Mesenchymal stem cell (in vitro differentiated cells and primary cell): ENCODE results near the gene ZSCAN5B. TPM values are rescaled to one million over a fixed set of nuclear protein-coding genes. Genes with fewer than 3 reads are reported as not detected.
"Not testable (repeated sequence)": the region's sequence is repeated elsewhere in the genome, so short reads cannot be mapped to it uniquely, and the experiment has no call there.

Experiments used
- DNase-seq: peaks from one replicate; pipeline ENCODE4 v3.0.0-alpha.2; 2013
- H2AFZ ChIP-seq: one replicate; pipeline ENCODE4 v1.6.1; 2013; ENCODE audit warnings: low read depth, mild to moderate bottlenecking, control low read depth, inconsistent platforms, low read length, moderate library complexity
- H2AK5ac ChIP-seq: 2 replicates; pipeline ENCODE4 v1.6.1; 2013; ENCODE audit warnings: low read length, moderate library complexity, mild to moderate bottlenecking, inconsistent platforms; ENCODE audit not compliant: severe bottlenecking
- H2BK120ac ChIP-seq: one replicate; pipeline ENCODE4 v1.6.1; 2013; ENCODE audit warnings: low read depth, mild to moderate bottlenecking, inconsistent platforms, low read length, moderate library complexity
- H2BK12ac ChIP-seq, 2 experiments: one replicate each; pipeline ENCODE4 v1.6.1; 2013; ENCODE audit warnings: inconsistent platforms in 2 of 2, low read length in 2 of 2, mild to moderate bottlenecking in 2 of 2, moderate library complexity in 2 of 2, control low read depth in 1 of 2
- H2BK15ac ChIP-seq: one replicate; pipeline ENCODE4 v1.6.1; 2013; ENCODE audit warnings: mild to moderate bottlenecking, low read depth, inconsistent platforms; ENCODE audit not compliant: poor library complexity, severe bottlenecking
- H2BK5ac ChIP-seq: 2 replicates; pipeline ENCODE4 v1.6.1; 2013; ENCODE audit warnings: low read depth, mild to moderate bottlenecking, low read length, control low read depth, inconsistent platforms; ENCODE audit not compliant: poor library complexity, severe bottlenecking
- H3K14ac ChIP-seq, 2 experiments: one replicate each; pipeline ENCODE4 v1.6.1; 2013; ENCODE audit warnings: inconsistent platforms in 2 of 2, low read length in 2 of 2, control low read depth in 1 of 2, mild to moderate bottlenecking in 1 of 2, moderate library complexity in 1 of 2
- H3K18ac ChIP-seq, 2 experiments: one replicate each; pipeline ENCODE4 v1.6.1; 2013; ENCODE audit warnings: inconsistent platforms in 2 of 2, low read length in 2 of 2, control low read depth in 1 of 2, low read depth in 1 of 2, mild to moderate bottlenecking in 1 of 2
- H3K23ac ChIP-seq, 2 experiments: one replicate each; pipeline ENCODE4 v1.6.1; 2013; ENCODE audit warnings: inconsistent platforms in 2 of 2, low read length in 2 of 2, mild to moderate bottlenecking in 2 of 2, moderate library complexity in 2 of 2, control low read depth in 1 of 2
- H3K27ac ChIP-seq: 2 replicates; pipeline ENCODE4 v1.5.1; 2013; ENCODE audit warnings: mild to moderate bottlenecking, moderate library complexity, low read length, control low read depth, inconsistent platforms; ENCODE audit not compliant: poor library complexity, severe bottlenecking
- H3K27me3 ChIP-seq, 2 experiments: 2 replicates each; pipeline versions ENCODE4 v1.6.1 to v1.7.0; 2013; ENCODE audit warnings: low read length in 2 of 2, mild to moderate bottlenecking in 2 of 2, moderate library complexity in 2 of 2, control low read depth in 1 of 2, inconsistent platforms in 1 of 2; ENCODE audit not compliant: control insufficient read depth in 1 of 2, insufficient read depth in 1 of 2
- H3K36me3 ChIP-seq, 2 experiments: 2 replicates each; pipeline versions ENCODE4 v1.6.1 to v1.7.0; 2013; ENCODE audit warnings: low read length in 2 of 2, control low read depth in 1 of 2, inconsistent platforms in 1 of 2, low read depth in 1 of 2, mild to moderate bottlenecking in 1 of 2; ENCODE audit not compliant: insufficient read depth in 2 of 2, control insufficient read depth in 1 of 2
- H3K4ac ChIP-seq, 2 experiments: one replicate each; pipeline ENCODE4 v1.6.1; 2013; ENCODE audit warnings: inconsistent platforms in 2 of 2, low read length in 2 of 2, mild to moderate bottlenecking in 2 of 2, moderate library complexity in 2 of 2, control low read depth in 1 of 2, low read depth in 1 of 2
- H3K4me1 ChIP-seq: 2 replicates; pipeline ENCODE4 v1.6.1; 2013; ENCODE audit warnings: low read depth, low read length, control low read depth; ENCODE audit not compliant: control insufficient read depth, insufficient read depth
- H3K4me2 ChIP-seq: 2 replicates; pipeline ENCODE4 v1.6.1; 2013; ENCODE audit warnings: low read length, mild to moderate bottlenecking, inconsistent platforms; ENCODE audit not compliant: poor library complexity, severe bottlenecking
- H3K4me3 ChIP-seq, 2 experiments: 2 replicates each; pipeline versions ENCODE4 v1.5.1 to v1.7.0; 2013; ENCODE audit warnings: low read length in 2 of 2, mild to moderate bottlenecking in 2 of 2, control low read depth in 1 of 2, low read depth in 1 of 2; ENCODE audit not compliant: insufficient read depth in 1 of 2
- H3K79me1 ChIP-seq: replicated peaks from 2 replicates; pipeline ENCODE4 v1.6.1; 2013; ENCODE audit warnings: mild to moderate bottlenecking, control low read depth, low read length, inconsistent platforms; ENCODE audit not compliant: poor library complexity, severe bottlenecking
- H3K9ac ChIP-seq: 2 replicates; pipeline ENCODE4 v1.7.0; 2013; ENCODE audit warnings: mild to moderate bottlenecking, low read length, moderate library complexity
- H3K9me3 ChIP-seq: 2 replicates; pipeline ENCODE4 v1.7.0; 2013; ENCODE audit warnings: mild to moderate bottlenecking, low read length; ENCODE audit not compliant: control insufficient read depth
- H4K8ac ChIP-seq: one replicate; pipeline ENCODE4 v1.6.1; 2013; ENCODE audit warnings: inconsistent platforms, mild to moderate bottlenecking, low read length, moderate library complexity
- H4K91ac ChIP-seq: one replicate; pipeline ENCODE4 v1.6.1; 2013; ENCODE audit warnings: mild to moderate bottlenecking, low read length, inconsistent platforms
- WGBS: methylation state at CpG from one replicate; pipeline ENCODE4 v1.1.7; 2013; ENCODE audit warnings: mixed read lengths; 5-methylcytosine and 5-hydroxymethylcytosine counted together
- polyA plus RNA-seq, 2 experiments: library from polyadenylated mRNA; stranded (reverse); fragments of 200-250 nt; gene quantifications; one replicate each; pipeline ENCODE4 v1.2.3, GENCODE V29; 2013

ZSCAN5B gene, protein sequence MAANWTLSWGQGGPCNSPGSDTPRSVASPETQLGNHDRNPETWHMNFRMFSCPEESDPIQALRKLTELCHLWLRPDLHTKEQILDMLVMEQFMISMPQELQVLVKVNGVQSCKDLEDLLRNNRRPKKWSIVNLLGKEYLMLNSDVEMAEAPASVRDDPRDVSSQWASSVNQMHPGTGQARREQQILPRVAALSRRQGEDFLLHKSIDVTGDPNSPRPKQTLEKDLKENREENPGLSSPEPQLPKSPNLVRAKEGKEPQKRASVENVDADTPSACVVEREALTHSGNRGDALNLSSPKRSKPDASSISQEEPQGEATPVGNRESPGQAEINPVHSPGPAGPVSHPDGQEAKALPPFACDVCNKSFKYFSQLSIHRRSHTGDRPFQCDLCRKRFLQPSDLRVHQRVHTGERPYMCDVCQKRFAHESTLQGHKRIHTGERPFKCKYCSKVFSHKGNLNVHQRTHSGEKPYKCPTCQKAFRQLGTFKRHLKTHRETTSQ
- 0.03 TPM for polyA plus RNA-seq (2013, experiment 1 of 2)
- polyA plus RNA-seq (2013, experiment 2 of 2) = 0.03 TPM

DNA sequence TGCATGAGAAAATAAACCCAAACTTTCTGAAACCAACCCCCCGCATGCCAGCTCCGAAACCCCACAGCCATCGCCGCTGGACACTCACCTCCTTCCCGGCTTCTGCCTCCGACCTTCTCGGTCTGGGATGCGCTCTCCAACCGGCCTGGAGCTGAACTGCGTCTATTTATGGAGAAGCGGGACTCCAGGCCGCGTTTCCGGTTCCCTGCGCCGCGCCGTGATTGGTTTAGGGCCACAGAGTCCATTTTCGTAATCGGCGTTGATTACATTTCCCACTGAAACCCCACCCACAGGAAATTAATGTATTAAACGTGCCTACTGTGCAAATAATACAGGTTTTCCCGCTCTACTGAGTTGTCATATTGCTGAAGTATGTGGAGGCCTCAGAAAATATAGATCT, at the start of gene ZSCAN5B:
Gene ZSCAN5B (minus strand): TSS at position 138 of the 400 bp plus-strand sequence. CDS start 4,731 bp downstream, outside the sequence.
- H3K23ac ChIP-seq, H2BK120ac ChIP-seq, H3K4ac ChIP-seq, H3K4me3 ChIP-seq, H3K27ac ChIP-seq, H3K4me1 ChIP-seq, H2BK5ac ChIP-seq, H3K9me3 ChIP-seq, H3K4me2 ChIP-seq, H3K9ac ChIP-seq, H4K8ac ChIP-seq, H3K18ac ChIP-seq, DNase-seq, H4K91ac ChIP-seq, H2BK12ac ChIP-seq, H2AK5ac ChIP-seq, H2AFZ ChIP-seq, H2BK15ac ChIP-seq, H3K79me1 ChIP-seq, H3K27me3 ChIP-seq, H3K36me3 ChIP-seq, H3K14ac ChIP-seq: not testable (repeated sequence)
- 88% methylated on average over 18 of the region's 23 CpGs for WGBS

DNA sequence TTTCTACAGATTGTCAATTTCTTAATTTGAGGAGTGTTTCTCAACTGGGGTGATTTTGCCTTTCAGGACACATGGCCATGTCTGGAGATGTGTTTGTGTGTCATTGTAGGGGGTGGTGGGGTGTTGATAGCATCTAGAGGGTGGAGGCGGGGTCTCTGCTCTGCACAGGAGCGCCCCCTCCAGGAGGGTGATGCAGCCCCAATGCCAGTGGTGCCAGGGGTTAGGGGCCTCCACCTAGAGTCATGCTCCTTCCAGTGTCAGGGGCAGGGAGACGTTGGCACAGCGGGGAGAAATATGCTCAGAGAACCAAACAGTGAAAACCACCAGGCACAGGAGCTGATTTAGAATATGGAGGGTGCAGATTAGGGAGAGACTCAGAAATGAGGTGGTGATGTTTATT, 48.2 kb upstream of the ZSCAN5B start:
- not testable (repeated sequence) for H2BK12ac ChIP-seq, H3K4me2 ChIP-seq, H2BK15ac ChIP-seq, H2BK5ac ChIP-seq, H4K91ac ChIP-seq, H3K4ac ChIP-seq, H3K9me3 ChIP-seq, H3K4me1 ChIP-seq, H3K23ac ChIP-seq, DNase-seq, H3K4me3 ChIP-seq, H3K9ac ChIP-seq, H4K8ac ChIP-seq, H3K27ac ChIP-seq, H2AK5ac ChIP-seq, H3K36me3 ChIP-seq, H2BK120ac ChIP-seq, H3K18ac ChIP-seq, H2AFZ ChIP-seq, H3K27me3 ChIP-seq, H3K14ac ChIP-seq, H3K79me1 ChIP-seq
- WGBS = 54% methylated on average over 4 of the region's 4 CpGs

DNA sequence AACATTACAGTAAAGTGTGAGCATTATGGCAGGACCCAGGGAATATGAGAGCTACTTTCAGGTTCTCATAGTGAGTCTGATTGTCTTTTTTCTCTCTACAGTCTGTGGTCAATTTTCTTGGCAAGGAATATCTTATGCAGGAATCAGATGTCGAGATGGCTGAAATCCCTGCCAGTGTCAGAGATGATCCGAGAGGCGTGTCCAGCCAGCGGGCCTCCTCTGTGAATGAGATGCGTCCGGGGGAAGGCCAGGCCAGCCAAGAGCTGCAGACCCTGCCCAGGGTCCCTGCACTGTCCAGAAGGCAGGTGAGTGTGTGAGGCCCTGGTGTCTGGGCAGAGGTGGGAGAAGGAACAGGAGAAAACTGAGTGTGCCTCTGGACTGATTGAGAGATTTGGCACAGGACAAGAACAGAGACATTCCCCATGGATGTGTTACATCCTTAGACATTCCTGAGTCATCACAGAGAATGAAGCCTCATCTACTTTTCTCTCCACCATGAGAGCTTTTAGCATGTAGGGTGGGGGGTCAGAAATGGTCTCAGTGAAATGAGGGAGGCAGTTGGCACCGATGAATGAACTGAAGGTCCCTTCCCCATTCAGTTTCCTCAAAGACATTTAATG, 47.6 kb upstream of the ZSCAN5B start:
- Histone ChIP-seq H3K4me2 (no peak overlapping the region), H3K36me3 (no peaks in the 10 kb centered on the region), H3K9ac (peak overlapping the region; percentile 38), H4K8ac (no peak overlapping the region), H2AK5ac (no peak overlapping the region), H3K4ac (no peak overlapping the region), H4K91ac (no peak overlapping the region), H3K9me3 (no peaks in the 10 kb centered on the region), H2BK120ac (no peak overlapping the region), H2BK5ac (no peak overlapping the region), H3K18ac (no peak overlapping the region), H2BK15ac (no peak overlapping the region), H3K27ac (no peak overlapping the region), H3K14ac (no peak overlapping the region), H3K4me3 (peak overlapping the region in 1 of 2 experiments; percentile 54), H2AFZ (no peak overlapping the region), H3K23ac (no peak overlapping the region), H3K4me1 (no peaks in the 10 kb centered on the region), H3K79me1 (no peaks in the 10 kb centered on the region), H3K27me3 (no peaks in the 10 kb centered on the region), H2BK12ac (no peak overlapping the region)
- WGBS = 94% methylated on average over 7 of the region's 7 CpGs
- DNase-seq = no peak

DNA sequence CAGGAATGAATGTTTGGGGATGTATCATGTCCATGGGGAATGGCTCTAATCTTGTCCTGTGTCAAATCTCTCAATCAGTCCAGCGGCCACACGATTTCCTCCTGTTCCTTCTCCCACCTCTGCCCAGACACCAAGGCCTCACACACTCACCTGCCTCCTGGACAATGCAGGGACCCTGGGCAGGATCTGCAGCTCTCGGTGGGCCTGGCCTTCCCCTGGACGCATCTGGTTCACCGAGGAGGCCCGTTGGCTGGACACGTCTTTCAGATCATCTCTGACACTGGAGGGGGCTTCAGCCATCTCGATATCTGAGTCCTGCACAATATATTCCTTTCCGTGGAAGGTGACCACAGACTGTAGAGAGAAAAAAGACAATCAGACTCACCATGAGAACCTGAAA, 25.9 kb upstream of the ZSCAN5B start:
- no peak overlapping the region for H4K8ac ChIP-seq
- H3K9ac ChIP-seq = no peak overlapping the region
- peaks cover 0 to 5% of the 10 kb centered on the region in 2 experiments for H3K36me3 ChIP-seq
- H3K79me1 ChIP-seq = no peaks in the 10 kb centered on the region
- H2BK12ac ChIP-seq = no peak overlapping the region
- H3K23ac ChIP-seq = no peak overlapping the region
- H3K4me1 ChIP-seq = no peaks in the 10 kb centered on the region
- H2BK15ac ChIP-seq = no peak overlapping the region
- no peak overlapping the region for H3K27ac ChIP-seq
- H3K4me3 ChIP-seq = no peak overlapping the region
- no peak overlapping the region for H2AFZ ChIP-seq
- no peak overlapping the region for H3K18ac ChIP-seq
- H2BK5ac ChIP-seq = no peak overlapping the region
- DNase-seq = no peak
- H3K27me3 ChIP-seq = no peaks in the 10 kb centered on the region
- 87% methylated on average over 9 of the region's 9 CpGs for WGBS
- H3K9me3 ChIP-seq = no peaks in the 10 kb centered on the region
- no peak overlapping the region for H2BK120ac ChIP-seq
- no peak overlapping the region for H3K4me2 ChIP-seq
- H3K4ac ChIP-seq = no peak overlapping the region
- H4K91ac ChIP-seq = no peak overlapping the region
- H2AK5ac ChIP-seq = no peak overlapping the region
- H3K14ac ChIP-seq = no peak overlapping the region
